DOHH2 (cell line): Measurements from ENCODE around the gene CD2.

Experiments
- H3F3A ChIP-seq: fragments of 200-600 bp; sonication (generic), shearing (Covaris generic); 2 replicates; pipeline ENCODE4 v1.6.0; 2016; ENCODE audit warnings: antibody characterized with exemption, mild to moderate bottlenecking; ENCODE audit not compliant: control insufficient read depth, insufficient read depth
- H3K27ac ChIP-seq: fragments of 200-600 bp; sonication (generic); 2 replicates; pipeline ENCODE4 v1.5.1; 2014; ENCODE audit warnings: low read depth, mild to moderate bottlenecking, low read length, moderate library complexity
- H3K27me3 ChIP-seq: fragments of 200-600 bp; sonication (generic); 2 replicates; pipeline ENCODE4 v1.6.1; 2014; ENCODE audit warnings: mild to moderate bottlenecking, low read length, mixed read lengths; ENCODE audit not compliant: control insufficient read depth
- H3K36me3 ChIP-seq: fragments of 200-600 bp; sonication (generic); 2 replicates; pipeline ENCODE4 v1.6.1; 2014; ENCODE audit warnings: mild to moderate bottlenecking, low read length, moderate library complexity, mixed read lengths; ENCODE audit not compliant: control insufficient read depth
- H3K4me1 ChIP-seq: fragments of 200-600 bp; sonication (generic); 2 replicates; pipeline ENCODE4 v1.6.1; 2014; ENCODE audit warnings: mild to moderate bottlenecking, low read length, mixed read lengths; ENCODE audit not compliant: control insufficient read depth
- H3K4me2 ChIP-seq: fragments of 200-600 bp; sonication (generic); 2 replicates; pipeline ENCODE4 v1.6.0; 2014; ENCODE audit warnings: mild to moderate bottlenecking, low read length, moderate library complexity
- H3K4me3 ChIP-seq: fragments of 200-600 bp; sonication (generic); 2 replicates; pipeline ENCODE4 v1.5.1; 2014; ENCODE audit warnings: mild to moderate bottlenecking, low read length, mixed read lengths
- H3K79me2 ChIP-seq: fragments of 200-600 bp; sonication (generic); 2 replicates; pipeline ENCODE4 v1.6.1; 2014; ENCODE audit warnings: mild to moderate bottlenecking, low read length, mixed read lengths; ENCODE audit not compliant: control insufficient read depth
- H3K9me2 ChIP-seq: fragments of 200-600 bp; sonication (generic); replicated peaks from 2 replicates; pipeline ENCODE4 v1.6.1; 2014; ENCODE audit warnings: mild to moderate bottlenecking, low read length, mixed read lengths; ENCODE audit not compliant: control insufficient read depth
- H3K9me3 ChIP-seq: fragments of 200-600 bp; sonication (generic); 2 replicates; pipeline ENCODE4 v1.6.1; 2014; ENCODE audit warnings: antibody characterized with exemption, low read length, mixed read lengths; ENCODE audit not compliant: control insufficient read depth, insufficient read depth
- H4K20me1 ChIP-seq: fragments of 200-600 bp; sonication (generic); 2 replicates; pipeline ENCODE4 v1.6.0; 2014; ENCODE audit warnings: low read depth, mild to moderate bottlenecking, antibody characterized with exemption, low read length, moderate library complexity; ENCODE audit not compliant: control insufficient read depth, insufficient read depth
- EZH2phosphoT487 ChIP-seq: fragments of 200-600 bp; sonication (generic); IDR thresholded peaks from 2 replicates; pipeline ENCODE4 v1.6.1; 2017; ENCODE audit warnings: borderline replicate concordance, mild to moderate bottlenecking, antibody characterized with exemption, low read length, moderate library complexity, mixed read lengths
- TF ChIP-seq, protein P1 (sequence below): fragments of 200-600 bp; sonication (generic); IDR thresholded peaks from one replicate; pipeline ENCODE4 v1.5.1; 2014; ENCODE audit warnings: antibody characterized with exemption, mild to moderate bottlenecking, low read depth, low read length; ENCODE audit not compliant: poor library complexity, severe bottlenecking

The CD2 gene

DNA sequence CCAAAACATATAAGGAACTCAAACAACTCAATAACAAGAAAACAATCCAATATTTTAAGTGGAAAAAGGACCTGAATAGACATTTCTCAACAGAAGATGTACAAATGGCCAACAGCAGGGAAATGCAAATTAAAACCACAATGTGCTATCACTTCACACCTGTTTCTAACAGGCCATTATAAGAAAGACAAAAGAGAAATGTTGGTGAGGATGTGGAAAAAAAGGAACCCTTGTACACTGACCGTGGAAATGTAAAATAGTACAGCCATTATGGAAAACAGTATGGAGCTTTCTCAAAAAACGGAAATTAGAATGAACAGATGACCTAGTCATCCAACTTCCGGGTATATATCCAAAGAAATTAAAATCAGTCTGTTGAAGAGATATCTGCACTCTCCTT, 37.8 kb upstream of the CD2 start:
- H3K9me2 ChIP-seq: no peaks in the 10 kb centered on the region
- no peaks in the 10 kb centered on the region for H3K79me2 ChIP-seq
- no peak for TF ChIP-seq EZH2phosphoT487
- TF ChIP-seq, protein P1, sequence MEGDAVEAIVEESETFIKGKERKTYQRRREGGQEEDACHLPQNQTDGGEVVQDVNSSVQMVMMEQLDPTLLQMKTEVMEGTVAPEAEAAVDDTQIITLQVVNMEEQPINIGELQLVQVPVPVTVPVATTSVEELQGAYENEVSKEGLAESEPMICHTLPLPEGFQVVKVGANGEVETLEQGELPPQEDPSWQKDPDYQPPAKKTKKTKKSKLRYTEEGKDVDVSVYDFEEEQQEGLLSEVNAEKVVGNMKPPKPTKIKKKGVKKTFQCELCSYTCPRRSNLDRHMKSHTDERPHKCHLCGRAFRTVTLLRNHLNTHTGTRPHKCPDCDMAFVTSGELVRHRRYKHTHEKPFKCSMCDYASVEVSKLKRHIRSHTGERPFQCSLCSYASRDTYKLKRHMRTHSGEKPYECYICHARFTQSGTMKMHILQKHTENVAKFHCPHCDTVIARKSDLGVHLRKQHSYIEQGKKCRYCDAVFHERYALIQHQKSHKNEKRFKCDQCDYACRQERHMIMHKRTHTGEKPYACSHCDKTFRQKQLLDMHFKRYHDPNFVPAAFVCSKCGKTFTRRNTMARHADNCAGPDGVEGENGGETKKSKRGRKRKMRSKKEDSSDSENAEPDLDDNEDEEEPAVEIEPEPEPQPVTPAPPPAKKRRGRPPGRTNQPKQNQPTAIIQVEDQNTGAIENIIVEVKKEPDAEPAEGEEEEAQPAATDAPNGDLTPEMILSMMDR: no peak
- H3K27ac ChIP-seq: peak overlapping the region; percentile 56
- H3K27me3 ChIP-seq: no peaks in the 10 kb centered on the region
- no peaks in the 10 kb centered on the region for H3F3A ChIP-seq
- peaks cover 31% of the 10 kb centered on the region for H3K4me1 ChIP-seq
- peaks cover 5% of the 10 kb centered on the region; the same call in 1 of the 2 replicates for H3K9me3 ChIP-seq
- H3K4me3 ChIP-seq: peak overlapping the region; percentile 39
- H3K4me2 ChIP-seq: peak overlapping the region; percentile 45
- no peaks in the 10 kb centered on the region for H4K20me1 ChIP-seq
- H3K36me3 ChIP-seq: no peaks in the 10 kb centered on the region

DNA sequence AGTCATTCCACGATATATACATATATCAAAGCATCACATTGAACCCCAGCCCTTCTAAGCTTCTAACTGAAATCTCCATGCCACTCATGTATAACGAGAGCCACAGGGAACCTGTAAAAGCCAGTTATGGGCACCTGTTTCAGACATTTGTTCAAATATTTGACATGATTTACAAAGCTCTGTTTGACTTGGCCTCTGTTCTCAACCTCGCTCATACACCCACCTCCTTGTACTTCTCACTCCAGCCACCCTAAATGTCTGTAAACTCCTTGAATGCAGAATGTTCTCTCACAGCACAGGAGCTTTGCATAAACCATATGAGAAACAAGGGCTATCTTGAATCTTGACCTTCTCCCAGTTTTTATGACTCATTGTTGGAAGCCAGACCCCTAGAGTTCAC, 36.9 kb upstream of the CD2 start:
- TF ChIP-seq, protein P1: no peak
- TF ChIP-seq EZH2phosphoT487: no peak
- no peak overlapping the region for H3K4me2 ChIP-seq
- H3K4me1 ChIP-seq: peaks cover 31% of the 10 kb centered on the region
- no peak overlapping the region for H3K27ac ChIP-seq
- no peaks in the 10 kb centered on the region for H3K36me3 ChIP-seq
- no peak overlapping the region for H3K4me3 ChIP-seq
- no peaks in the 10 kb centered on the region for H3F3A ChIP-seq
- peaks cover 5% of the 10 kb centered on the region; the same call in 1 of the 2 replicates for H3K9me3 ChIP-seq
- no peaks in the 10 kb centered on the region for H3K9me2 ChIP-seq
- H3K79me2 ChIP-seq: no peaks in the 10 kb centered on the region
- no peaks in the 10 kb centered on the region for H4K20me1 ChIP-seq
- H3K27me3 ChIP-seq: no peaks in the 10 kb centered on the region

DNA sequence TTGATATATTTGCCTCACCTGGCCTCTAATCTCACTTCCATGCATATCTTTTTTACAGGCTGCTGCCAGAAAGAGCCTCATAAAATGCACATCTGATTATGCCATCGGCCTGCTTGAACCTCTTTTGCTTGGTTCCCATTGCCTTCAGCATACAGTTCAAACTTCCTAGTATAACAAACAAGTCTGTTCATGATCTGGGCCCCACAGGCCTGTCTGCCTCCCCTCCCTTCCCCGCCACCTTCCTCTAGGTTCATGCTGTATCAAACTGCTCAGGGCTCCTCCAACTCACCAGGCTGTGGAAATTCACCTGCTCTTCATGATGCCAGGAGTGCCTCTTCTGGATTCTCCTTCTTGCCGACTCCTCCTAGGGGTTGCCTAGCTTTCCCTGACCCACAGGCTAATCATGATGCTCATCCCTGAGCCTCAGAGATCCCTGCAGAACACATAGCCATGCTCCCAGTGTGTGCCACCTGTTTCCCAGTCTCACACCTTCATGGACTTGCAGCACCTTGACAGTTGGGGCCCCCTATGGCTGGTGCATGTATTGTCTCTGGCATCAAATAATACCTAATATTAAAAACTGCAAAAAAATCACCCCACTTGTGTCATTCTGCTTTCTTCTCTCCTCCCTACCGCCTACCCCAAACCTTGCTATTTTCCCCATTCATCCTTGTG, 33.7 kb upstream of the CD2 start:
- H3K4me3 ChIP-seq: no peak overlapping the region
- H3F3A ChIP-seq: no peaks in the 10 kb centered on the region
- H3K9me2 ChIP-seq: no peaks in the 10 kb centered on the region
- no peaks in the 10 kb centered on the region for H3K36me3 ChIP-seq
- H3K27ac ChIP-seq: no peak overlapping the region
- H3K4me1 ChIP-seq: peaks cover 20% of the 10 kb centered on the region
- H3K27me3 ChIP-seq: no peaks in the 10 kb centered on the region
- H3K9me3 ChIP-seq: peaks cover 5% of the 10 kb centered on the region; the same call in 1 of the 2 replicates
- H3K79me2 ChIP-seq: no peaks in the 10 kb centered on the region
- TF ChIP-seq EZH2phosphoT487: no peak
- TF ChIP-seq, protein P1: no peak
- H4K20me1 ChIP-seq: no peaks in the 10 kb centered on the region
- no peak overlapping the region for H3K4me2 ChIP-seq
